ENCODE measurements around the gene PADI3. TPM values are rescaled to one million over a fixed set of nuclear protein-coding genes. Genes with fewer than 3 reads are reported as not detected.

The PADI3 gene
- total RNA-seq, 4 donors from 2014 or later, result not detected

DNA sequence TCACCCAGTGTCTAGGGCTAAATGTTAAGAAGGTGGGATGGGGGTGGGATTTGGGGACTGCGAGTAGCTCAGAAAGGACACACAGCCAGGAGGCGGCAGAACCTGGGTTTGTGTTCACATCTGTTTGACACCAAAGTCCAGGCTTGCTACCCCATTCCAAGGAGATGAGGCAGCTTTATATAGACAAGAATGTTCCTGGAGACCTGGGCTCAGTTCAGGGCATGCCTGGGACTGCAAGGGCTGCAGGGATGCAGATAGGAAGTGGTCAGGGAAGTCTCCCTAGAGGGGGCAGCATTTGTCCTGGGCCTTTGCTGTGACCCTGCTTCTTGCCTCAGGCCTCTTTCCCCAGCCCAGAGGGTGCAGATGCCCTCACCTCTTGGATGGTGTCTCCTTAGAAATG, 16.3 kb downstream of the PADI3 start:
- TF ChIP-seq, protein P1, sequence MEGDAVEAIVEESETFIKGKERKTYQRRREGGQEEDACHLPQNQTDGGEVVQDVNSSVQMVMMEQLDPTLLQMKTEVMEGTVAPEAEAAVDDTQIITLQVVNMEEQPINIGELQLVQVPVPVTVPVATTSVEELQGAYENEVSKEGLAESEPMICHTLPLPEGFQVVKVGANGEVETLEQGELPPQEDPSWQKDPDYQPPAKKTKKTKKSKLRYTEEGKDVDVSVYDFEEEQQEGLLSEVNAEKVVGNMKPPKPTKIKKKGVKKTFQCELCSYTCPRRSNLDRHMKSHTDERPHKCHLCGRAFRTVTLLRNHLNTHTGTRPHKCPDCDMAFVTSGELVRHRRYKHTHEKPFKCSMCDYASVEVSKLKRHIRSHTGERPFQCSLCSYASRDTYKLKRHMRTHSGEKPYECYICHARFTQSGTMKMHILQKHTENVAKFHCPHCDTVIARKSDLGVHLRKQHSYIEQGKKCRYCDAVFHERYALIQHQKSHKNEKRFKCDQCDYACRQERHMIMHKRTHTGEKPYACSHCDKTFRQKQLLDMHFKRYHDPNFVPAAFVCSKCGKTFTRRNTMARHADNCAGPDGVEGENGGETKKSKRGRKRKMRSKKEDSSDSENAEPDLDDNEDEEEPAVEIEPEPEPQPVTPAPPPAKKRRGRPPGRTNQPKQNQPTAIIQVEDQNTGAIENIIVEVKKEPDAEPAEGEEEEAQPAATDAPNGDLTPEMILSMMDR (IDR thresholded peaks at IDR 0.05; ENCODE audit: low read depth), result no peak

DNA sequence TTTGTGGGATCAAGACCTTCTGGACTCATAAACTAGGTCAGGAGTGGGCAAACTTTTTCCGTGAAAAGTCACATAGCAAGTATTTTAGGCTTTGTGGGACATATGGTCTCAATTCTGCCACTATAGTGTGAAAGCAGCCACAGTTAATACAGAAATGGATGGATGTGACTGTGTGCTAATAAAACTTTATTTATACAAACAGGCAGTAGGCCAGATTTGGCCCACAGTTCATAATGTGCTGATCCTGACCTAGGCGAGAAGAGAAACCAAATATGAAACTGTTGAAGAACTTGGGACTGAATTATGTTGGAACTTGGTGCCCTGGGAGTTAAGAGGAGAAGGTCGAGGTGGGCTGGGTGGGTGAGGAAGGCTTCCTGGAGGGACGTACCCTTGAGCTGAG, 17.1 kb downstream of the PADI3 start:
- TF ChIP-seq, protein P1 (IDR thresholded peaks at IDR 0.05; ENCODE audit: low read depth), result no peak

DNA sequence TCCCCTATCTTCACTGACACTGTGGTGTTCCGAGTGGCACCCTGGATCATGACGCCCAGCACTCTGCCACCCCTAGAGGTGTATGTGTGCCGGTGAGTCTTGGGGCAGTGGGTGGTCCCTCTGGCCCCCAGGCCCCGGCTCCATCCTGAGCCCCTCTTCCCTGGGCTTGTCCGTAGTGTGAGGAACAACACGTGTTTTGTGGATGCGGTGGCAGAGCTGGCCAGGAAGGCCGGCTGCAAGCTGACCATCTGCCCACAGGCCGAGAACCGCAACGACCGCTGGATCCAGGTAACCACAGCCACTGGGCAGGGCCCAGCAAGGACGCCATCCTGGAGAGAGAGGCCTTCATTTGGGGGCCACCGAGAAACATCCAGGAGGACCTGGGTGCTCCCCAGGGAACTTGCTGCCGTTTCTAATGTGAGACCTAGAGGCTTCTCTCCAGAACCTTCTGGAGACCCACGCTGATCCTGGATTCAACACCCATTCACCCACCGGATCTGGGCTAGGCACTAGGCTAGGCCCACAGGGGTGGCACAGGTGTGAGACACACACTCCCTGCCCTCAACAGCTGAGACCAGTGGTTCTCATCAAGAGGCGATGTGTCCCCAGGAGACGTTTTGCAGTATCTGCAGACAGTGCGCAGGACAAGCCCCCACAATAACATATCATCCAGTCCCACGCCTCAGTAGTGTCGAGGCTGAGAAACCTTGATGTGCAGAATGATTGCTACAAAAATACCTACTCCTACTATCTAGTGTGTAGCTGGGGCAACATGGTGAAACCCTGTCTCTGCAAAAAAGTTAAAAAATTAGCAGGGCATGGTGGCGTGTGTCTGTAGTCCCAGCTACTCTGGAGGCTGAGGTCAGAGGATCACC, 22.2 kb downstream of the PADI3 start:
- TF ChIP-seq, protein P1 (IDR thresholded peaks at IDR 0.05; ENCODE audit: low read depth), result no peak

DNA sequence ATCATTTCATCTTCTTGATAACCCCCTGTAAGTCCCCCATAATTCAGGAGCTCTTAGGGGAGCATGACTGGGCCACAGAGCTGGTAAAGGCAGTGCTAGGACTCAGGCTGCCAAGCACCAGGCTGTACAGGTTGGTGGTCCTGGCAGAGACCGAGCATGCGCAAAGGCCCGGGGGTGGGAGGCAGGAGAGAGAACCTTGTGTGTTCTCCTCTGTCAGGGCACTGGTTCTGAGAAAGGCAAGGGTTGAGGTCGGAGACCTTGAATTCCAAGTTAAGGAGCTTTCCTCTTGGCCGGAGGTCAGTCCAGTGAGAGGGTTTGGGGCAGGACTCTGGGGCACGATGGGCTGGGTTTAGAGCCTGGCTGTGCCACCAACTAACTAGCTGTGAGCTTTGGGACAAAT, 23.2 kb downstream of the PADI3 start:
- TF ChIP-seq, protein P1 (IDR thresholded peaks at IDR 0.05; ENCODE audit: low read depth), result no peak

DNA sequence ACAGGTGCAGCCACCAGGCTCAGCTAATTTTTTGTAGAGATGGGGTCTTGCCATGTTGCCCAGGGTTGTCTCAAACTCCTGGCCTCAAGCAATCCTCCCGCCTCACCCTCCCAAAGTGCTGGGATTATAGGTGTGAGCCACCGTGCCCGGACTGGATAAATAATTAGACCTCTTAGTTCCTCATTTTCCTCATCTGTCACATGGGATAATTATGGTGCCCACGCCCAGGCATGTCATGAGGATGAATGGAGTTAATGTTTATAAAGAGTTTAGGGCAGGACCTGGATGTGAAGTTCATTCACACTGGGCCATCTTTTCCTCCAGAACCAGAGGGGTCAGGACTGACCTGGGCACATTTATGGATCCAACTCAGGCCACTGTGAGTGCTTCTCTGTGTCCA, 23.7 kb downstream of the PADI3 start:
- TF ChIP-seq, protein P1 (IDR thresholded peaks at IDR 0.05; ENCODE audit: low read depth), result no peak

DNA sequence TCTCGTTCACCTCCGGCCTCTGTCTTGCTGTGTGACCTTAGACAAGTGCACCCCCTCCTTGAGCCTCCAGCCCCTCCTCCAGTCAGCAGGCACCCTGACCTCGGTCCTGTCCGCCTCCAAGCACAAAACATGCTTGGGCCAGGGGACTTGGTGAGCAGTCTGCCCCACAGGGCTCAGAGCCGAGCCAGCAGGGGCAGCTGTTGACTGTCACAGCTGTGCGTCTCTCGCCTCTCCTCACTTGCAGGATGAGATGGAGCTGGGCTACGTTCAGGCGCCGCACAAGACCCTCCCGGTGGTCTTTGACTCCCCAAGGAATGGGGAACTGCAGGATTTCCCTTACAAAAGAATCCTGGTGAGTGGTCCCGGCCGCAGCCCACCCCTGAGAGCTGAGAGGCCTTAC, 24.2 kb downstream of the PADI3 start:
- TF ChIP-seq, protein P1 (IDR thresholded peaks at IDR 0.05; ENCODE audit: low read depth), result no peak

DNA sequence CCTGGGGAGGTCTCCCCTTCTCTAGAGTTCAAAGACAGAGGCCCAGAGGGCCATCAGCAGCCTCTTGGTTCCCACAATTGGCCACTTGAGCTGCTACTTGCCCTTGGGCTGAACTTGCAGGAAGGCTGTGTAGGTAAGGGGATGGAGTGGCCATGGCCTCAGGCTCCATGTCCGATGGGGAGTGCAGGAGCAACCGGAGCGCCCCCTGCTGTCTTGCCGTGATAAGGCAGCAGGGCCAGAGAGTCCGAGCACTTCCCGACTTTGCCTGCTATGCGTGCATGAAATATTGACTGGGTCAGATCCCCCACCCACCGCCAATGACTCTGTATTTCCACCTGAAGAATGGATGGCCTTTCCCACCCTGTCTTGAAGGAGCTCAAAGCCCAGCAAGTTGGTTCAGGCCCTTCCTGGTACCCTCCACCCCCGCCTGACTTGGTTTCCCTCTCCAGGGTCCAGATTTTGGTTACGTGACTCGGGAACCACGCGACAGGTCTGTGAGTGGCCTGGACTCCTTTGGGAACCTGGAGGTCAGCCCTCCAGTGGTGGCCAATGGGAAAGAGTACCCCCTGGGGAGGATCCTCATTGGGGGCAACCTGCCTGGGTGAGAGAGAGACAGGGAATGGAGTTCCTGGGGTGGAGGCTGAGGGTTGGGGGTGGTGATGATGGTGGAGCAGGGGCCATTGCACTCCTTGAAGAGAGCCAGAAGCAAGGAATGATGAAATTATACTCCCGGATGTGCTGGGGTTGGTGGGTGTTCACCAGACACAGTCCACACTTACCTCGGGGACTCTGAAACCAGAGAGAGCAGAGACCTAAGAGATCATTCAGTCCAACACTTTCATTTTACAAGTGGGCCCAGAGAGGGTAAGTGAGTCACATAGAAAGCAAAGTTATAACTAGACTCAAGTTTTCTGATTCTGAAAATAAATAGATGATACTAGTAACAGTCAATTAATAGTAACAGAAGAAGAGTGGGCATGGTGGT, 25.6 kb downstream of the PADI3 start:
- TF ChIP-seq, protein P1 (IDR thresholded peaks at IDR 0.05; ENCODE audit: low read depth), result no peak
